Activated B cell treated with CpG ODN at 0.5 μM for 24 hours (primary cell): ENCODE measurements around the gene PDK2. TPM values are rescaled to one million over a fixed set of nuclear protein-coding genes. Genes with fewer than 3 reads are reported as not detected.

Experiments used
- ATAC-seq: fragments of 200-7000 bp; cut with Tn5 transposase; one replicate; pipeline ENCODE4 v1.10.0; 2021; ENCODE audit warnings: low read depth, mild to moderate bottlenecking, moderate library complexity
- CTCF ChIA-PET: fragments of 350-600 bp; sonication (Branson Sonifier 250); formaldehyde crosslinking; loops from one replicate; lab custom pipeline; 2021; ENCODE audit warnings: antibody characterized with exemption; lab: Charles Lee
- POLR2A ChIA-PET: fragments of 350-600 bp; sonication (Branson Sonifier 250); formaldehyde crosslinking; loops from one replicate; lab custom pipeline; 2021; ENCODE audit warnings: antibody characterized with exemption; lab: Charles Lee
- DNase-seq: peaks from one replicate; pipeline ENCODE4 v3.0.0; 2022
- H3K27ac Mint-ChIP-seq: one replicate; pipeline ENCODE4 v1.8.0; 2020; ENCODE audit warnings: mixed read lengths
- H3K27me3 Mint-ChIP-seq: one replicate; pipeline ENCODE4 v1.8.0; 2021; ENCODE audit warnings: mixed read lengths
- H3K36me3 Mint-ChIP-seq: one replicate; pipeline ENCODE4 v1.8.0; 2021; ENCODE audit warnings: low read depth, mixed read lengths
- H3K4me1 Mint-ChIP-seq: one replicate; pipeline ENCODE4 v1.8.0; 2021; ENCODE audit warnings: mixed read lengths
- H3K4me3 Mint-ChIP-seq: one replicate; pipeline ENCODE4 v1.8.0; 2020; ENCODE audit warnings: mild to moderate bottlenecking, mixed read lengths
- H3K9me3 Mint-ChIP-seq: one replicate; pipeline ENCODE4 v1.8.0; 2020; ENCODE audit warnings: mixed read lengths
- intact Hi-C: fragments of 100-400 bp; cut with micrococcal nuclease; formaldehyde crosslinking; loops from one replicate; pipeline ENCODE4 v1.15.1; 2024
- total RNA-seq: library from RNA; stranded (reverse); gene quantifications from 2 replicates; pipeline ENCODE4 v1.2.3, GENCODE V29; 2022
- TF ChIP-seq, protein P1 (sequence below): fragments of 200-600 bp; IDR thresholded peaks from one replicate; pipeline ENCODE4 v1.8.0; 2022; ENCODE audit warnings: antibody characterized with exemption, mild to moderate bottlenecking

PDK2 gene
- total RNA-seq, 1 donor from 2014 or later, result 15.9 TPM

GRCh38 chr17:50129353-50129727 lies 34.2 kb downstream of the PDK2 start:
- H3K4me3 Mint-ChIP-seq, result peak overlapping the region; percentile 79
- peaks cover 16% of the 10 kb centered on the region for H3K36me3 Mint-ChIP-seq
- no peaks in the 10 kb centered on the region for H3K9me3 Mint-ChIP-seq
- no peak for ATAC-seq
- TF ChIP-seq, protein P1, sequence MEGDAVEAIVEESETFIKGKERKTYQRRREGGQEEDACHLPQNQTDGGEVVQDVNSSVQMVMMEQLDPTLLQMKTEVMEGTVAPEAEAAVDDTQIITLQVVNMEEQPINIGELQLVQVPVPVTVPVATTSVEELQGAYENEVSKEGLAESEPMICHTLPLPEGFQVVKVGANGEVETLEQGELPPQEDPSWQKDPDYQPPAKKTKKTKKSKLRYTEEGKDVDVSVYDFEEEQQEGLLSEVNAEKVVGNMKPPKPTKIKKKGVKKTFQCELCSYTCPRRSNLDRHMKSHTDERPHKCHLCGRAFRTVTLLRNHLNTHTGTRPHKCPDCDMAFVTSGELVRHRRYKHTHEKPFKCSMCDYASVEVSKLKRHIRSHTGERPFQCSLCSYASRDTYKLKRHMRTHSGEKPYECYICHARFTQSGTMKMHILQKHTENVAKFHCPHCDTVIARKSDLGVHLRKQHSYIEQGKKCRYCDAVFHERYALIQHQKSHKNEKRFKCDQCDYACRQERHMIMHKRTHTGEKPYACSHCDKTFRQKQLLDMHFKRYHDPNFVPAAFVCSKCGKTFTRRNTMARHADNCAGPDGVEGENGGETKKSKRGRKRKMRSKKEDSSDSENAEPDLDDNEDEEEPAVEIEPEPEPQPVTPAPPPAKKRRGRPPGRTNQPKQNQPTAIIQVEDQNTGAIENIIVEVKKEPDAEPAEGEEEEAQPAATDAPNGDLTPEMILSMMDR, result no peak
- intact Hi-C loops, result no loop called here
- H3K27ac Mint-ChIP-seq, result no peak overlapping the region
- peaks cover 8% of the 10 kb centered on the region for H3K27me3 Mint-ChIP-seq
- ChIA-PET CTCF (interaction anchor here (1.5 to 2.1 kb wide), 2 partner anchors 10 to 71 kb away, joined by 4 to 9 read pairs; no protein-coding TSS in a partner anchor), POLR2A (interaction anchor here (0.6 to 5.2 kb wide), 5 partner anchors 9 to 35 kb away, joined by 3 to 82 read pairs (median 5); partner anchors contain the start of gene PPP1R9B)
- peaks cover 37% of the 10 kb centered on the region for H3K4me1 Mint-ChIP-seq
- DNase-seq, result no peak

- ATAC-seq, result peak; percentile 61
- Mint-ChIP-seq H3K4me3 (peak within 1 kb of the TSS; percentile 80), H3K36me3 (peaks cover 21% of the 10 kb centered on the region), H3K27ac (peak within 1 kb of the TSS; percentile 63), H3K9me3 (no peaks in the 10 kb centered on the region), H3K4me1 (peaks cover 37% of the 10 kb centered on the region), H3K27me3 (peaks cover 8% of the 10 kb centered on the region)
- peak; percentile 52 for DNase-seq
- intact Hi-C loops, result loop anchor here (1.0 kb wide), 2 partner anchors 13 to 18 kb away; no protein-coding TSS in a partner anchor
- CTCF ChIA-PET, result interaction anchor here (1.0 to 2.2 kb wide), 5 partner anchors 9 to 70 kb away, joined by 3 to 14 read pairs (median 4); no protein-coding TSS in a partner anchor
- POLR2A ChIA-PET, result interaction anchor here (0.6 to 5.2 kb wide), 12 partner anchors 9 to 67 kb away, joined by 3 to 82 read pairs (median 6); partner anchors contain the start of gene PPP1R9B
- TF ChIP-seq, protein P1, result no peak
Observed at GRCh38 chr17:50129728-50130558, 34.8 kb downstream of the PDK2 start, which contains the start of gene SAMD14. TSS of gene SAMD14 (minus strand) at chr17:50130160. CDS start at chr17:50124959, 5,201 bp downstream.

GRCh38 chr17:50130559-50131305 lies 35.6 kb downstream of the PDK2 start:
- H3K4me3 Mint-ChIP-seq, result peak overlapping the region; percentile 80
- ChIA-PET POLR2A (interaction anchor here (0.6 to 5.2 kb wide), 13 partner anchors 8 to 66 kb away, joined by 3 to 82 read pairs (median 5); partner anchors contain the start of gene PPP1R9B), CTCF (interaction anchor here (1.0 to 2.2 kb wide), 6 partner anchors 9 to 69 kb away, joined by 3 to 14 read pairs (median 4); no protein-coding TSS in a partner anchor)
- ATAC-seq (peak; percentile 6), DNase-seq (no peak)
- intact Hi-C loops, result loop anchor here (1.0 kb wide), 2 partner anchors 13 to 18 kb away; no protein-coding TSS in a partner anchor
- H3K4me1 Mint-ChIP-seq, result peaks cover 37% of the 10 kb centered on the region
- no peaks in the 10 kb centered on the region for H3K9me3 Mint-ChIP-seq
- TF ChIP-seq, protein P1, result no peak
- peak overlapping the region; percentile 63 for H3K27ac Mint-ChIP-seq
- H3K27me3 Mint-ChIP-seq, result peaks cover 8% of the 10 kb centered on the region
- H3K36me3 Mint-ChIP-seq, result peaks cover 27% of the 10 kb centered on the region

DNA sequence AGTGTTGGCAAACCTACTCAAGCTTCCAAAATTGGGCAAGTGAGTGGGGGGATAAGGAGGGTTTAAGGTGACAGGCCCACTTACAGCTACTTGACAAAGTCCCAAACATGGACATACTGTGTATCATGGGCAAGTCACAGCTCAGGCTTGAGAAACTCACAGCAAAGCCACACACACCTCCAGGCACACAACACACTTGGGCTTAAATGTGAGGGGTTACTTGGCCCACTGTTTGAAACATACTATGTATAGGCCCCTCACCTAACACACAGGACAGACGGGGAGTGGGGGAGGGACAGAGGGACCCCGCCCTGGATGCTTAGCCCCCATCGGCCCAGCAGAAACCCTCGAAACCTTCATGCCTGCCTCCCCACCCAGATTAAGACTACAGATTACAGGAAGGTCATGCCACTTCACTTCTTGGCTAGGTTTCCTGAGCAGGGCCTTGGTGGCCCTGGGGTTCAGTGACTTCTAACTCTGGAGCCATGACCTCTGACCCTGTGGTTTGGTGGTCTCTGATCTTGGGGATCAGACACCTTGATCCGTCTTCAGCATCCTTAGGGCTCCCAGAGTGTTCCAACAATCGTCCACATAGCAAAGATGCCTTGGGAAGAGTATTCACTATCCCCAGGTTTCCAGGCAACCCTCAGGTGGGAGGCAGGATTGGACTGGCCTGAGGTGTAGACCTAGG lies 37.1 kb downstream of the PDK2 start:
- intact Hi-C loops, result no loop called here

More for the DNA sequence above, 37.1 kb downstream of the PDK2 start:
- peaks cover 42% of the 10 kb centered on the region for H3K36me3 Mint-ChIP-seq
- H3K4me3 Mint-ChIP-seq, result peak overlapping the region; percentile 24
- H3K4me1 Mint-ChIP-seq, result peaks cover 41% of the 10 kb centered on the region
- DNase-seq (no peak), ATAC-seq (no peak)
- no peaks in the 10 kb centered on the region for H3K9me3 Mint-ChIP-seq
- POLR2A ChIA-PET, result interaction anchor here (0.6 to 5.2 kb wide), 3 partner anchors 9 to 45 kb away, joined by 3 to 82 read pairs (median 4); partner anchors contain the start of gene PPP1R9B
- TF ChIP-seq, protein P1, result no peak
- peaks cover 8% of the 10 kb centered on the region for H3K27me3 Mint-ChIP-seq
- H3K27ac Mint-ChIP-seq, result peak overlapping the region; percentile 41
- CTCF ChIA-PET, result interaction anchor here (0.7 to 1.3 kb wide), 3 partner anchors 15 to 38 kb away, joined by 4 to 5 read pairs (median 4); partner anchors contain the start of gene PDK2
